ENCODE data around the gene CTSA. TPM values are rescaled to one million over a fixed set of nuclear protein-coding genes. Genes with fewer than 3 reads are reported as not detected.
A peak's percentile ranks its signal among the peaks of the same experiment; 100 is the strongest.

Gene CTSA
- total and polyA plus RNA-seq, 9 of the 15 experiments (the other 6 are each of a cell fraction or from before 2014, with no cell fraction given): 8.8 to 61.7 (median 28.3) TPM

DNA sequence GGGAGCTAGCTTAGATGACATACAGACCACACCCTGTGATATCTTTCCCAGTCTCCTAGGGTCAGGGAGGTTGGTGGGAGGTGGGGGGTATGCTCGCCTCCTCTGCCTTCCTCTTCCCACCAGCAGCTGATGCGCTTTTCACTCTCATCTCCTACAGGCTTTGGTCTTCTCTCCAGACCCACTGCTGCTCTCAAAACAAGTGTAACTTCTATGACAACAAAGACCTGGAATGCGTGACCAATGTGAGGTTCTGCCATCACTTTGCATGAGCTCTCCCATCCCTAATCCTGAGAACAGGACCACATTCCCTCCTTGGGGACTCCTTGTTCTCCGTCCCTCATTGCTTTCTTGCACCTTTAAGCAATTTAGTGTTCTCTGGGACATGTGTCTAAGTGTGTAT, 2.7 kb downstream of the CTSA start:
- 82% methylated on average over 4 of the region's 4 CpGs for WGBS (ENCODE audit: insufficient coverage, low coverage, missing lambda C conversion rate)
- FAIRE-seq (peak; percentile 32), DNase-seq (ENCODE audit: extremely low read depth in 1 of 4, low spot score in 3 of 4) (no peak), ATAC-seq (no peak)
- H3K4me1 ChIP-seq (replicated peaks in 1 of 2; ENCODE audit: control insufficient read depth in 2 of 2, insufficient read depth in 2 of 2, low read length in 2 of 2): peaks cover 7 to 32% of the 10 kb centered on the region in 2 experiments
- H4K20me1 ChIP-seq (replicated peaks; ENCODE audit: control insufficient read depth, insufficient read depth, low read length): no peaks in the 10 kb centered on the region
- H3K79me2 ChIP-seq (ENCODE audit: control insufficient read depth, insufficient read depth, low read length): peaks cover 7% of the 10 kb centered on the region; the same call in 1 of the 3 replicates
- POLR2A ChIA-PET: interaction anchor here (0.6 to 3.3 kb wide), 7 partner anchors 8 to 105 kb away, joined by 3 to 9 read pairs (median 6); partner anchors contain the start of gene ZSWIM1
- no peak overlapping the region for H3K4me2 ChIP-seq (ENCODE audit: insufficient read depth, low read length)
- H3K27me3 ChIP-seq (ENCODE audit: control insufficient read depth in 2 of 2, insufficient read depth in 2 of 2, low read length in 2 of 2): no peaks in the 10 kb centered on the region
- no TSS peak for BruUV-seq (replicated peaks)
- CTCF ChIA-PET (ENCODE audit: low intra/inter-chr PET ratio): interaction anchor here (0.6 kb wide), 1 partner anchor 54 kb away, joined by 3 read pairs; no protein-coding TSS in a partner anchor
- in situ Hi-C loops (cut with MboI): no loop called here
- peaks cover 49% of the 10 kb centered on the region; the same call in 2 of the 3 replicates for H3K36me3 ChIP-seq (ENCODE audit: control insufficient read depth, insufficient read depth, low read length)
- H3K9ac ChIP-seq (ENCODE audit: insufficient read depth in 1 of 2, low read depth in 2 of 2, low read length in 2 of 2): no peak overlapping the region
- H3K9me3 ChIP-seq (replicated peaks; ENCODE audit: control insufficient read depth, insufficient read depth, low read depth, low read length): no peaks in the 10 kb centered on the region
- no peak overlapping the region for H3K4me3 ChIP-seq
- no peak overlapping the region for H2AFZ ChIP-seq (ENCODE audit: low read depth, low read length)
- no peak for TF ChIP-seq SPI1 (IDR thresholded peaks at IDR 0.05; ENCODE audit: borderline replicate concordance, low read depth, low read length)
- intact Hi-C loops (cut with micrococcal nuclease): loop anchor here (5.0 kb wide), 1 partner anchor 68 kb away; no protein-coding TSS in a partner anchor
- no peaks in the 10 kb centered on the region for H3K9me1 ChIP-seq (ENCODE audit: control insufficient read depth, insufficient read depth, low read length)
- no peak overlapping the region for H3K27ac ChIP-seq (ENCODE audit: extremely low read depth, low read depth, low read length)

DNA sequence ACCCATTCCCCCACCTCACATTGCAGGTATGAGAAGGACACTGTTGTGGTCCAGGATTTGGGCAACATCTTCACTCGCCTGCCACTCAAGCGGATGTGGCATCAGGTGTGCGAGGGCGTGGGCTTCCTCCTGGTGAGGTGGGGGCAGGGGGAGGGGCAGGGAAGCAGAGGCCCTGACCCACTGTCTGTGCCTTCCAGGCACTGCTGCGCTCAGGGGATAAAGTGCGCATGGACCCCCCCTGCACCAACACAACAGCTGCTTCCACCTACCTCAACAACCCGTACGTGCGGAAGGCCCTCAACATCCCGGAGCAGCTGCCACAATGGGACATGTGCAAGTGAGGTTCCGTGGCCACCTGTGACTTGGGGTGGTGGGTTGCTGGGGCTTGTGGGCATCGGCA, 3.7 kb downstream of the CTSA start:
- no peak overlapping the region for H3K4me3 ChIP-seq
- in situ Hi-C loops (cut with MboI) (no loop called here), intact Hi-C loops (cut with micrococcal nuclease) (loop anchor here (5.0 kb wide), 1 partner anchor 68 kb away; no protein-coding TSS in a partner anchor)
- POLR2A ChIA-PET: interaction anchor here (0.6 to 1.3 kb wide), 3 partner anchors 10 to 1080 kb away, joined by 3 to 4 read pairs (median 3); no protein-coding TSS in a partner anchor
- no TSS peak for BruUV-seq (replicated peaks)
- peaks cover 7 to 32% of the 10 kb centered on the region in 2 experiments for H3K4me1 ChIP-seq (replicated peaks in 1 of 2; ENCODE audit: control insufficient read depth in 2 of 2, insufficient read depth in 2 of 2, low read length in 2 of 2)
- no peak overlapping the region for H2AFZ ChIP-seq (ENCODE audit: low read depth, low read length)
- H3K4me2 ChIP-seq (ENCODE audit: insufficient read depth, low read length): no peak overlapping the region
- no peak overlapping the region for H3K9ac ChIP-seq (ENCODE audit: insufficient read depth in 1 of 2, low read depth in 2 of 2, low read length in 2 of 2)
- no peaks in the 10 kb centered on the region for H3K27me3 ChIP-seq (ENCODE audit: control insufficient read depth in 2 of 2, insufficient read depth in 2 of 2, low read length in 2 of 2)
- DNase-seq (ENCODE audit: extremely low read depth in 1 of 4, low spot score in 3 of 4): no peak
- 97% methylated on average over 7 of the region's 12 CpGs for WGBS (ENCODE audit: insufficient coverage, low coverage, missing lambda C conversion rate)
- no peak overlapping the region for H3K27ac ChIP-seq (ENCODE audit: extremely low read depth, low read depth, low read length)
- H3K36me3 ChIP-seq (ENCODE audit: control insufficient read depth, insufficient read depth, low read length): peaks cover 56% of the 10 kb centered on the region; the same call in 2 of the 3 replicates
- TF ChIP-seq ZNF77 (CRISPR knock-in tag; IDR thresholded peaks at IDR 0.05) (no peak), POLR2G (IDR thresholded peaks at IDR 0.05; ENCODE audit: low read depth, low read length) (peak; percentile 61)
- no peak for FAIRE-seq
- CTCF ChIA-PET (ENCODE audit: low intra/inter-chr PET ratio): no interaction called here
- H3K9me3 ChIP-seq (replicated peaks; ENCODE audit: control insufficient read depth, insufficient read depth, low read depth, low read length): no peaks in the 10 kb centered on the region
- no peak for ATAC-seq
- peaks cover 7% of the 10 kb centered on the region; the same call in 1 of the 3 replicates for H3K79me2 ChIP-seq (ENCODE audit: control insufficient read depth, insufficient read depth, low read length)
- no peaks in the 10 kb centered on the region for H4K20me1 ChIP-seq (replicated peaks; ENCODE audit: control insufficient read depth, insufficient read depth, low read length)
- H3K9me1 ChIP-seq (ENCODE audit: control insufficient read depth, insufficient read depth, low read length): no peaks in the 10 kb centered on the region

Measured in K562 (cell line).